NCI-H1694 treated with DMSO at 0.1 percent for 48 hours (cell line): Measurements from ENCODE around the gene KIAA0825.
"Not testable (repeated sequence)": the region's sequence is repeated elsewhere in the genome, so short reads cannot be mapped to it uniquely, and the experiment has no call there.

ENCODE experiments used
- DNase-seq: peaks from one replicate; lab custom pipeline; 2025; lab: John Stamatoyannopoulos, UW

Gene KIAA0825

GRCh38 chr5:94375801-94376200, 242.6 kb downstream of the KIAA0825 start:
- no peak for DNase-seq

- no peak for DNase-seq
Observed at GRCh38 chr5:94374336-94374735, 244.1 kb downstream of the KIAA0825 start.

DNA sequence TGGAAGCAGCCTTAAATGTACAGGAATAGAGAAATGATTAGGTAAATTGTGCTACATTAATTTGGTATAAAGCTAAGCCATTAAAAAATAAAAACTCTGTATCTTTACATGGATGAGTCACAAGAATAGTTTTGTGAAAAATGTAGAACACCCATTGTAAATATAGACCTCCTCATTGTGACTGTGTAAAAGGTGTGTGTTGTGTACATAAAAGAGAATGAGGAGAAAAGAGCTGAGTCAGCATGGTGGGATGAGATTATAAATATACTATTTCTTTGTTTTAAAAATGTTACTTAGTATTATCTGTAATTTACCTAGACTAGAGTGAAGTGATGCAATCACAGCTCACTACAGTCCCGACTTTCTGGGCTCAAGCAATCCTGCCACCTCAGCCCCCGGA, 250.5 kb downstream of the KIAA0825 start:
- no peak for DNase-seq

DNA sequence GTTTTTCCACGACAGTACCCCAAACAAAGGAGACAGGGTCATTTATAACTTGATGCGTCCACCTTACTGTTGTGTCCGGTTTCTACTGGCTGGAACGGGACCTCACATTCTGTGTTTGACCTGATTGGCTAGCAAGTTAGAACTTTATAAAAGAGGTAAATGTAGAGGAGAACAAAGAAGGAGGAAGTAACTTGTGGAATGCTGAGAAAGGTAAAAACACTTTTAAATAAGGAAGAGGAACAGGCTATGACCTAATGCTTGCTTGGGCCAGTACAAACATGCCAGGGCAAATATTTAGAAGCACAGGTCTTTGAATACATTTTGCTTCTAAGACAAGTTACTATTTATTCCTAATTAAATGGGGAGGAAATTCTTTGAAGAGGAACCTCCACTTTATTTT, 251.6 kb downstream of the KIAA0825 start:
- no peak for DNase-seq

GRCh38 chr5:94362857-94363256, 255.5 kb downstream of the KIAA0825 start:
- no peak for DNase-seq

DNA sequence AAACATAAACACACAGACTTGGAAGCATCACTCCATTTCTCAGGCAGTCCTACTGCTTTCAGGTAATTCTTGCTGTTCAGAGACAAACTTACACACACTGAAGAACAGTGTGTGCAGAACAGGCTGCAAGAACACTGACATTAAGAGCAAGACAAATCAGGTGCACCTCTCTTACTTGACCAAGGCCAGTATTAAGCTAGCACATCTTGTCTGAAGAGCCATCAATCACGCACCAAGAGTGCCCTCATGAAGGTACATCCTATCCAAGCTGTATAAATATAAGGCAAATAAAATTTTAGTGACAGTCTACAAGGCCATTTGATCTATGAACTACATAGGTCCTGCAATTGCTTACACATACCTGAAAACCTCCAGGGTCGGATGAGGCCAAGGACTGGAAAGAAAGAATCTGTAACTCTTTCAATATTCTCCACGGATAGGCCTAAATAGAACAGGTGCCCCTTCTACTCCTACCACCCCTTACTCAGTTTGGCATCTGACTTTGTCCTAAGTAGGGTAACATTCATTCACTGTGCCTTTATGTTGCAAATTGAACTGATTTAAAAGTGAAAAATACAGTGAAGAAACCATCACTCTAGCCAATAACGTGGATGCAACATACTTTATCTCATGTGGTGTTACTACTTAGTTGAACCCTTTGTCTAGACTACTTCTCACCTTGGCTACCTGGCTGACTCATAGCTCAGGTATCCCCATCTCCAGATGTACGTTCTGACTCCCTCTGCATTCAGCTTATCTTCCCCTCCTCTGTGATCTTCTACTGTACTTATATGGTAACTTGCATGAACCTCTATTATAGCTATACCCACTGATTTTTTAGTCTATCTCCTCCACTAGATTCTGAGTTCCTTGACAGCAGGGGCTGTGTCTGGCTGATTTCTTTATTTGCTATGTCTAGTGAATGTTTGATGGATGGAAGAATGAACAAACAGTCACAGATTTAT, 256.3 kb downstream of the KIAA0825 start:
- DNase-seq: no peak

- DNase-seq: no peak
Observed at GRCh38 chr5:94361161-94361560, 257.2 kb downstream of the KIAA0825 start.

DNA sequence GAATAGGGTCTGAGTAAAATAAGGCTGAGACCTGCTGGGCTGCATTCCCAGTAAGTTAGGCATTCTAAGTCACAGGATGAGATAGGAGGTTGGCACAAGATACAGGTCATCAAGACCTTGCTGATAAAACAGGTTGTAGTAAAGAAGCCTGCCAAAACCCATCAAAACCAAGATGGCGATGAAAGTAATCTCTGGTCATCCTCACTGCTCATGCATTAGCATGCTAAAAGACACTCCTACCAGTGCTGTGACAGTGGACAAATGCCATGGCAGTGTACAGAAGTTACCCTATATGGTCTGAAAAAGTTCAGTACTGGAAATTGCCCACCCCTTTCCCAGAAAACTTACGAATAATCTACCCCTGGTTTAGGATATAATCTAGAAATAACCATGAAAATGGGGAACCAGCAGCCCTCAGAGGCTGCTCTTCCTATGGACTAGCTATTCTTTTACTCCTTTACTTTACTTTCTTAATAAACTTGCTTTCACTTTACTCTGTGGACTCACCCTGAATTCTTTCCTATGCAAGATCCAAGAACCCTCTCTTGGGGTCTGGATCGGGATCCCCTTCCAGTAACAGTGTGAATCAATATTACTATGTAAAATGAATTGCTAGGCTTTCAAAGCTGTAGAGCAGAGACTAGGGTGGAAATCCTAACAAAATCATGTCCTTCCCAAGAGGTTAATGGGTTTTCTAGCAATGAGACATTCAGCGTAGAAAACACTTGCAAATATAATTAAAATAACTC, 257.8 kb downstream of the KIAA0825 start:
- no peak for DNase-seq

DNA sequence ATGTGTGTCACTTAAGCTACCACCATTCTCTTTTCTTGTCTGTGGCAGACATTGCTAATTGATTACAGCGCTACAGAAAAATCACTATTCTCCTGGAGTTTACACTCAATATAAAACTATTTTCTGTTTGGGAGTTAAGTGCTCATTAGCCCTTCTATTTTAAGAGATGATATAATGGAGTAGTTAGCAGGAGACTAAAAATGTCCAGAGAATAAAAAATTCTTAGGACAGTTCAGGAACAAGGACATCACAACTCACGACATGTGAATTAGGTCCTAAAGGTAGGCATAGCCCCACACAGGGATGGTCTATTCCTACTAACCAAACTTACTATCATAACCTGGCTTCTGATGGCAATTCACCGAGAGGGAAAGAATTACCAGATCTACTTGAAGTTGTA, 258.5 kb downstream of the KIAA0825 start:
- DNase-seq: no peak

DNA sequence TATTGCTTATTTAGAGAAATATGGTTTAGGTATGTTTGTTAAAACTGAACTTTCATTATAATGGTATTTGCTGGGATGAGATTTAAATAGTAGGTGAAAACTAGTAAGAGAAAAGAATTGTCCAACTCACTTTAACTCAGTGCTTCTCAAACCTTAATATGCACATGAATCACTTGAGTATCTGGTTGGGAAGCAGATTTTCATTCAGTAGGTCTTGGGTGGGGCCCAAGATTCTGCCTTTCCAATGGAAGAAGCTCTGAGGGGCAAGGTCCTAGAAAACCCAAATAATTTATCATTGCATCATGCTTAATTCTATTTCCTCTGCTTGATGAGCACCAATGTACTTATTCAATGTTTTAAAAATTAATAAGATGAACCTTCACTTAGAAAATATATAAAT, 262.6 kb downstream of the KIAA0825 start:
- no peak for DNase-seq

DNA sequence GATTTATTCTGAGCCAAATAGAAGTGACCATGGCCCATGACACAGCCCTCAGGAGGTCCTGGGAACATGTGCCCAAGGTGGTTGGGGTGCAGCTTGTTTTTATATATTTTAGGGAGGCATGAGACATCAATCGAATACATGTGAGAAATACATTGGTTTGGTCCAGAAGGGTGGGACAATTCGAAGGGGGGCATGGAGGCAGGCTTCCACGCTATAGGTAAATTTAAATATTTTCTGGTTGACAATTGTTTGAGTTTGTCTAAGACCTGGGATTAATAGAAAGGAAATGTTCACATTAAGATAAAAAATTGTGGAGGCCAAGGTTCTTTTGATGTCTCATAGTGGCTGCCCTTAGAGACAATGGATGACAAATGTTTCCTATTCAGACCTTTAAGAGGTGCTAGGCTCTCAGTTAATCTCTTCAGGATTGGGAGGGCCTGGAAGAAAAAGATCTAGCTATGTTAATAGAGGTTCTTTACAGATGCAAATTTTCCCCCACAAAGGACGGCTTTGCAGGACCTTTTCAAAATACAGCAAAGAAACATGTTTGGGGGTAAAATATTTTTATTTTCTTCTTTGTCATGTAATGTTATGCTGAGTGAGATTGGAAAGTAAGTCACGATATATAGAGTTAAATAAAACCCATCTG, 263.4 kb downstream of the KIAA0825 start:
- not testable (repeated sequence) for DNase-seq

- no peak for DNase-seq
Observed at GRCh38 chr5:94353605-94354004, 264.8 kb downstream of the KIAA0825 start.

- DNase-seq: no peak
Observed at GRCh38 chr5:94347130-94347529, 271.3 kb downstream of the KIAA0825 start.

DNA sequence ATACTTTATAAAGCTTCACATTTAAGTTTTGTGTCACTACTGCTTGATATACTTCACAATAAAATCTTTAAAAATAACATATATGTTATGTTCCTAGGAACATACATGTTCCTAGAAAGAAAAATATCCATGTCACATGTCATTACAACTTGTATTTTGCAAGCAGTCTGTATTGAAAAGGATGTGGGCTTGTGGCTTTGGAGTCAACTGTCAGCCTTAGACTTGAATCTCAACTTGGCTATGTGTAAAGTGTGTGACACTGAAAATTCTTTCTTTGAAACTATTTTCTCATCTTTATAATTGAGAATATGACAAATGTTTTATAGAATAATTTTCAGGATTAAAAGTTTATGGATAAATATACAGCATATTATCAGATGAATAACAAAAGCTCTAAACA, 273.1 kb downstream of the KIAA0825 start:
- no peak for DNase-seq

DNA sequence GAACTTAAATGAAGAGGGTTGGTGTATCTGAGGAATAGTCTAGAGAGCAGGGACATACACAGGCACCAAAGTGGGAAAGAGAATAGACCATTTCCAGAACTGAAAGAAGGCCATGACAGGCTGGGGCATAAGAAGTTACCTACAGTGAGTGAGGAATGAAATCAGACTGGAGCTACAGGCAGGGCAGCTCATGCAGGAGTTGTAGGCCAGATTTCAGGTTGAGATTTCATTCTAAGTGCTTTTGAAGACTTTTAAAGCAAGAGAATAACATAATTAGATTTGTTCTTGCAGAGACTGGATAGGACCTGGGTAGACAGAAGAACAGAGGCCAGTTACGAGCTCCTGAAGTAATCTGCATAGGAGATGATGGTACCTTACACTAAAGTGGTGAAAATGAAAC, 280.8 kb downstream of the KIAA0825 start:
- DNase-seq: no peak

- no peak for DNase-seq
Observed at GRCh38 chr5:94335936-94336335, 282.5 kb downstream of the KIAA0825 start.

- no peak for DNase-seq
Observed at GRCh38 chr5:94329115-94329514, 289.3 kb downstream of the KIAA0825 start.

GRCh38 chr5:94326586-94326985, 291.8 kb downstream of the KIAA0825 start:
- DNase-seq: no peak

DNA sequence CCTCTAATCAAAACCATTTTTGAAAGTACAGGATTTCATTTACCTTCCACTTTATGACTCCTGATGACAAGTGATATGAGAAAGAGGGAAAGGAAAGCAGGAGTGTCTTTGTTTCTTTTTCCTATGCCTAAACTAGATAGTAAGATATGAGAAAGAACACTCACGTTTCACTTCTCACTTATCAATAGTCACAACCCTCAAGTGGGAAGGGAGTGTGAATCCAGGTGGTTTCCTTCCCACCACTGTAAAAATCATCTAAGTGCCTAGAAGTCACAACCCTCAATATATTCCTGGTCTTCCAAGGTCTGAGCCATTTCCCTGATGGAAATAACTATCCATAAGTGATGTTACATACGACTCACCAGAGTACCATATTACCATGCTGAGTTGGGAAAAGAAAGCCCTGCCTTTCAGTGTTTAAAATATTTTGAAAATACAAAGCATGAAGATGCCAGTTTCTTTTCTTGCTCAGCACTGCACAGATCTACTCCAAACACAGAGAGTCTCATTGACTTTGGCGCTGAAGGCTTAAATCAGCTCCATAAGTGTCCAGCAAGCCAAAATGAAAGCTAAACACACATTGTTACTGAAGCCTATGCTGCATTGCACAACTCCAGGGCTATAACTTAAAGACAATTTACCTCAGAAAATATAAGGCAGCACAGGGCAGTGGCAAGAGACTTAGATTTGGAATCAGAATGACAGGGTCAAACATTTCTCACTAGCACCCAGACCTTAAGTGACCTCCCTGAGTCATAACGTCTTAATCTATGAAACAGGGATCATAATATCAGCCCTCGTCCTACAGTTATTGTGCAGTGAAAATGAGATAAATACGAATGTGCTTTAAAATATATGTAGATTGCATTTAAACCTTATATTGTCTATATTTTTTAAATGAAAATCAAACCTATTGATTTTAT, 301.2 kb downstream of the KIAA0825 start:
- no peak for DNase-seq

DNA sequence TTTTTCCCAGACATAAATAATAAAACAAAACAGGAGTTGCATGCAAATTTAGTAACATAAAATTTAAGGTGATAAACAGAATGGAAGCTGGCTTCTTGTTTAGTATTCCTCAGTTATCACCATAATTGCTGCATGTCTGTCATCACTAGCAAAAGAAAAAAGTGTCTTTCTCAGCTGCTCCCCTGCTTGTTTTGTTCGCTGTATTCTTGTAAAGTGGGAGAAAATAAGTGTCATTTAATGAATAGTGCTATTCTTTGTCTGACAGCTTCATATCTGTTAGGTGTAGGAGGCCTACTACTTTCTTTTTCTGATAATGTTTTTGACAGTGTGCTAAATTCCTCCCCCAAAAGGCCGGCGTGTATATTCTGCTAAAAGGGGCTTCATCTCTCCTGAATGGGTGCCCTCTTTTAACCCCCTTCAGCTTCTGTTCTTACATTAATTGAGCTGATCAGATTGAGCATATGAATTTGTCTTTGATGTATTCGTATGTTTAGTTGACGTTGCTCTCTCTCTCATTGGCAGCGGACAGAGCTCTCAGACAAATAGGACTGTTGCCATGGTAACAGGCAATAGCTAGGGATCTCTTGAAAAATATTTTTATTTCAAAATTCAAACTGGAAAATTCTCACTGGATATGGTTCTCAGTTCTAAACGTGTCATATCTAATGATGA, 303.8 kb downstream of the KIAA0825 start:
- no peak for DNase-seq

- DNase-seq: no peak
Observed at GRCh38 chr5:94313696-94314095, 304.7 kb downstream of the KIAA0825 start.
